HEK293 (cell line): ENCODE measurements around the gene ADO.
A peak's percentile ranks its signal among the peaks of the same experiment; 100 is the strongest.

Source experiments
- CTCF ChIA-PET: fragments of 350-600 bp; formaldehyde crosslinking; extraction: SDS; loops from one replicate; lab custom pipeline; 2021; ENCODE audit warnings: antibody characterized with exemption; lab: Yijun Ruan, JAX
- POLR2A ChIA-PET: fragments of 300-600 bp; formaldehyde crosslinking; extraction: SDS; loops from one replicate; lab custom pipeline; 2020; ENCODE audit warnings: antibody characterized with exemption, inconsistent platforms; lab: Yijun Ruan, JAX
- H3K27ac ChIP-seq: fragments of 200-500 bp; sonication (Bioruptor generic); 2 replicates; pipeline ENCODE4 v1.5.1; 2014; ENCODE audit warnings: low read depth, low read length, control low read depth, inconsistent platforms; ENCODE audit errors: extremely low read depth
- H3K36me3 ChIP-seq, 2 experiments: fragments of 200-500 bp in 1 of 2; sonication (Bioruptor generic) in 1 of 2; 1 replicate in 1 of 2; 2 replicates in 1 of 2; pipeline ENCODE4 v1.5.1; 2014 to 2017; ENCODE audit warnings: inconsistent platforms in 2 of 2, low read length in 2 of 2; ENCODE audit not compliant: control insufficient read depth in 2 of 2, insufficient read depth in 1 of 2
- H3K4me1 ChIP-seq: fragments of 200-500 bp; sonication (Bioruptor generic); 2 replicates; pipeline ENCODE4 v1.5.1; 2014; ENCODE audit warnings: mild to moderate bottlenecking, low read length, inconsistent platforms; ENCODE audit not compliant: control insufficient read depth, insufficient read depth
- H3K4me3 ChIP-seq: 2 replicates; pipeline ENCODE4 v1.5.1; 2011; ENCODE audit warnings: low read depth, mild to moderate bottlenecking, control low read depth, low read length, moderate library complexity
- H3K9me3 ChIP-seq: fragments of 200-500 bp; sonication (Bioruptor generic); 2 replicates; pipeline ENCODE4 v1.5.1; 2014; ENCODE audit warnings: low read depth, low read length, inconsistent platforms; ENCODE audit not compliant: control insufficient read depth, insufficient read depth
- BCL11A ChIP-seq: fragments of 450-650 bp; formaldehyde crosslinking; IDR thresholded peaks from 2 replicates; pipeline ENCODE4 v1.5.1; 2016; ENCODE audit warnings: low read depth, missing biosample characterization, missing genetic modification characterization
- FEZF1 ChIP-seq: fragments of 450-650 bp; formaldehyde crosslinking; IDR thresholded peaks from 2 replicates; pipeline ENCODE4 v1.5.1; 2016; ENCODE audit warnings: missing biosample characterization, missing genetic modification characterization
- WT1 ChIP-seq: fragments of 450-650 bp; formaldehyde crosslinking; IDR thresholded peaks from 2 replicates; pipeline ENCODE4 v1.5.1; 2016; ENCODE audit warnings: missing biosample characterization, missing genetic modification characterization
- ZBTB20 ChIP-seq: fragments of 450-650 bp; formaldehyde crosslinking; IDR thresholded peaks from 2 replicates; pipeline ENCODE4 v1.5.1; 2016; ENCODE audit warnings: missing biosample characterization, missing genetic modification characterization
- ZBTB48 ChIP-seq: fragments of 450-650 bp; formaldehyde crosslinking; IDR thresholded peaks from 2 replicates; pipeline ENCODE4 v1.5.1; 2016; ENCODE audit warnings: missing biosample characterization, missing genetic modification characterization
- ZBTB8A ChIP-seq: fragments of 450-650 bp; formaldehyde crosslinking; IDR thresholded peaks from 2 replicates; pipeline ENCODE4 v1.5.1; 2016; ENCODE audit warnings: missing biosample characterization, missing genetic modification characterization
- ZNF112 ChIP-seq: fragments of 450-650 bp; formaldehyde crosslinking; IDR thresholded peaks from 2 replicates; pipeline ENCODE4 v1.5.0; 2017; ENCODE audit warnings: missing biosample characterization, missing genetic modification characterization
- ZNF157 ChIP-seq: fragments of 450-650 bp; formaldehyde crosslinking; IDR thresholded peaks from 2 replicates; pipeline ENCODE4 v1.5.1; 2016; ENCODE audit warnings: missing biosample characterization, missing genetic modification characterization
- ZNF202 ChIP-seq: fragments of 450-650 bp; formaldehyde crosslinking; IDR thresholded peaks from 2 replicates; pipeline ENCODE4 v1.5.1; 2016; ENCODE audit warnings: missing biosample characterization, missing genetic modification characterization, borderline replicate concordance
- ZNF366 ChIP-seq: fragments of 450-650 bp; formaldehyde crosslinking; conservative IDR thresholded peaks from 2 replicates; pipeline ENCODE4 v1.5.1; 2016; ENCODE audit warnings: missing biosample characterization, missing genetic modification characterization
- ZNF394 ChIP-seq: fragments of 450-650 bp; formaldehyde crosslinking; IDR thresholded peaks from 2 replicates; pipeline ENCODE4 v1.5.1; 2016; ENCODE audit warnings: missing biosample characterization, missing genetic modification characterization, mild to moderate bottlenecking, moderate library complexity, borderline replicate concordance
- ZNF514 ChIP-seq: fragments of 450-650 bp; formaldehyde crosslinking; IDR thresholded peaks from 2 replicates; pipeline ENCODE4 v1.5.1; 2016; ENCODE audit warnings: missing biosample characterization, missing genetic modification characterization
- ZNF664 ChIP-seq: fragments of 450-650 bp; formaldehyde crosslinking; IDR thresholded peaks from 2 replicates; pipeline ENCODE4 v1.5.1; 2016; ENCODE audit warnings: missing biosample characterization, missing genetic modification characterization
- ZNF670 ChIP-seq: fragments of 450-650 bp; formaldehyde crosslinking; IDR thresholded peaks from 2 replicates; pipeline ENCODE4 v1.5.1; 2016; ENCODE audit warnings: missing biosample characterization, missing genetic modification characterization, low read depth
- ZNF677 ChIP-seq: fragments of 450-650 bp; IDR thresholded peaks from 2 replicates; pipeline ENCODE4 v1.5.0; 2018; ENCODE audit warnings: missing biosample characterization, mild to moderate bottlenecking, missing genetic modification characterization, moderate library complexity
- ZSCAN30 ChIP-seq: fragments of 450-650 bp; IDR thresholded peaks from 2 replicates; pipeline ENCODE4 v1.5.1; 2018; ENCODE audit warnings: missing biosample characterization, mild to moderate bottlenecking, missing genetic modification characterization, moderate library complexity
- TF ChIP-seq, protein P1 (sequence below): fragments of 450-650 bp; formaldehyde crosslinking; conservative IDR thresholded peaks from 2 replicates; pipeline ENCODE4 v1.5.1; 2016; ENCODE audit warnings: low read depth, missing biosample characterization, missing genetic modification characterization
- TF ChIP-seq, protein P2 (sequence below): fragments of 450-650 bp; formaldehyde crosslinking; IDR thresholded peaks from 2 replicates; pipeline ENCODE4 v1.5.1; 2016; ENCODE audit warnings: missing biosample characterization, missing genetic modification characterization
- TF ChIP-seq, protein P3 (sequence below): fragments of 450-650 bp; formaldehyde crosslinking; IDR thresholded peaks from 2 replicates; pipeline ENCODE4 v1.5.0; 2017; ENCODE audit warnings: missing biosample characterization, missing genetic modification characterization, borderline replicate concordance
- TF ChIP-seq, protein P4 (sequence below): fragments of 450-650 bp; formaldehyde crosslinking; IDR thresholded peaks from 2 replicates; pipeline ENCODE4 v1.5.1; 2017; ENCODE audit warnings: missing biosample characterization, mild to moderate bottlenecking, missing genetic modification characterization, moderate library complexity

The ADO gene

DNA sequence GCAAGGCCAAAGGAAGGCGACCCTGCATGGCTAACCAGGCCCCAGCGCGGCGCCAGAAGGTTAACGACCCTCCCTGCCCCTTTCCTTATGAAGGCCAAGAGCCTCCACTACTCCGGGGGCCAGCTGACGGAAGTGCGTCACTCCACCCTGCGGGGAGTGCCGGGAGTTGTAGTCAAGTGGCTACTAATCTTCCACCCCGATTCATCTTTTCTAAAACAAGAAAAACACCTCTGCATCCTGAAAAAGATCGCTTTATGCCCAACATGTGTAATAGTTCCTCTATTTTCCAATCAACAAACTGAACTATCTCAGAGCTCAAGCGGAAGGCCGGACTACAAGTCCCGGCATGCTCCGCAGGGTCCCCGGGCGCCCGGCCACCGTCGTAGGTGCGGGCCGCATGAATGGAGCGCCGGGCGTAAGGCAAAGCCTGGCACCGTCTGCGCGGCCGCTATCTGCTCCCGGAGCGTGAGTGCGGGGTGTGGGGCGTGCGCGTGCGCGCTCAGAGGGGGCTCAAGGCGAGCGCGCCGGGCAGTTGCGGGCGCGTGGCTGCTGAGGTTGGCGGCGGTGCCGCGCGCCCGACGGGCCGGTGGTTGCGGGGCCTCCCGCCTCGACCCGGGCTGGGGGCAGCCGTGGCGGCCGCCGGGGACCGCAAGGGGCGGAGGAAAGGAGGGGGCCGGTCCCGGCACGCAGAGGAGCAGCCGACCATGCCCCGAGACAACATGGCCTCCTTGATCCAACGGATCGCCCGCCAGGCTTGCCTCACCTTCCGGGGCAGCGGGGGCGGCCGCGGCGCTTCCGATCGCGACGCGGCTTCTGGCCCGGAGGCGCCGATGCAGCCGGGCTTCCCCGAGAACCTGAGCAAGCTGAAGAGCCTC is at the start of gene ADO (continued):
- TF ChIP-seq ZNF394 (tag by site-specific recombination) = peak; percentile 32; the same call in 1 of the 2 replicates
- peak; percentile 75 for TF ChIP-seq ZSCAN30
- no peak for TF ChIP-seq ZNF664 (tag by site-specific recombination)
- TF ChIP-seq, protein P1, sequence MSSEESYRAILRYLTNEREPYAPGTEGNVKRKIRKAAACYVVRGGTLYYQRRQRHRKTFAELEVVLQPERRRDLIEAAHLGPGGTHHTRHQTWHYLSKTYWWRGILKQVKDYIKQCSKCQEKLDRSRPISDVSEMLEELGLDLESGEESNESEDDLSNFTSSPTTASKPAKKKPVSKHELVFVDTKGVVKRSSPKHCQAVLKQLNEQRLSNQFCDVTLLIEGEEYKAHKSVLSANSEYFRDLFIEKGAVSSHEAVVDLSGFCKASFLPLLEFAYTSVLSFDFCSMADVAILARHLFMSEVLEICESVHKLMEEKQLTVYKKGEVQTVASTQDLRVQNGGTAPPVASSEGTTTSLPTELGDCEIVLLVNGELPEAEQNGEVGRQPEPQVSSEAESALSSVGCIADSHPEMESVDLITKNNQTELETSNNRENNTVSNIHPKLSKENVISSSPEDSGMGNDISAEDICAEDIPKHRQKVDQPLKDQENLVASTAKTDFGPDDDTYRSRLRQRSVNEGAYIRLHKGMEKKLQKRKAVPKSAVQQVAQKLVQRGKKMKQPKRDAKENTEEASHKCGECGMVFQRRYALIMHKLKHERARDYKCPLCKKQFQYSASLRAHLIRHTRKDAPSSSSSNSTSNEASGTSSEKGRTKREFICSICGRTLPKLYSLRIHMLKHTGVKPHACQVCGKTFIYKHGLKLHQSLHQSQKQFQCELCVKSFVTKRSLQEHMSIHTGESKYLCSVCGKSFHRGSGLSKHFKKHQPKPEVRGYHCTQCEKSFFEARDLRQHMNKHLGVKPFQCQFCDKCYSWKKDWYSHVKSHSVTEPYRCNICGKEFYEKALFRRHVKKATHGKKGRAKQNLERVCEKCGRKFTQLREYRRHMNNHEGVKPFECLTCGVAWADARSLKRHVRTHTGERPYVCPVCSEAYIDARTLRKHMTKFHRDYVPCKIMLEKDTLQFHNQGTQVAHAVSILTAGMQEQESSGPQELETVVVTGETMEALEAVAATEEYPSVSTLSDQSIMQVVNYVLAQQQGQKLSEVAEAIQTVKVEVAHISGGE (tag by site-specific recombination) = peak; percentile 98
- peak; percentile 37; the same call in 1 of the 2 replicates for TF ChIP-seq ZBTB48 (tag by site-specific recombination)

DNA sequence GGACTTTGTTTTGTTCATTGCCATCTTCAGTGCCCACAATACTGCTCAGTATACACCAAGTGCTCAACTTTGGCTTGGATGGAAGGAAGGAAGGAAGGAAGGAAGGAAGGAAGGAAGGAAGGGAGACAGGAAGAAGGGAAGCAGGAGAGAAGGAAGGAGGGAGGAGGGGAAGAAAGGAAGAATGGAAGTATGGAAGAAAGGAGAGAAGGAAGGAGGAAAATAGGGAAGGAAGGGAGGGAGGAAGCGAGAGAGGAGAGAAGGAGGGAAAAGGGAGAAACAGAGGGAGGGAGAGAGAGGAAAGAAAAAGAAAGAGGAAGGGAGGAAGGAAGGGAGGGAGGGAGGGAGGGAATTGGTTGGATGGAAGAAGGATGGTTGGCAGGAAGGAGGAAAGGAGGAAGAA is 49.6 kb upstream of the ADO start:
- CTCF ChIA-PET = no interaction called here
- no peak overlapping the region for H3K27ac ChIP-seq
- H3K36me3 ChIP-seq = no peaks in the 10 kb centered on the region
- no peaks in the 10 kb centered on the region for H3K4me1 ChIP-seq
- TF ChIP-seq ZNF677 (tag by site-specific recombination) (no peak), ZNF366 (tag by site-specific recombination) (peak; percentile 65)
- TF ChIP-seq, protein P2, sequence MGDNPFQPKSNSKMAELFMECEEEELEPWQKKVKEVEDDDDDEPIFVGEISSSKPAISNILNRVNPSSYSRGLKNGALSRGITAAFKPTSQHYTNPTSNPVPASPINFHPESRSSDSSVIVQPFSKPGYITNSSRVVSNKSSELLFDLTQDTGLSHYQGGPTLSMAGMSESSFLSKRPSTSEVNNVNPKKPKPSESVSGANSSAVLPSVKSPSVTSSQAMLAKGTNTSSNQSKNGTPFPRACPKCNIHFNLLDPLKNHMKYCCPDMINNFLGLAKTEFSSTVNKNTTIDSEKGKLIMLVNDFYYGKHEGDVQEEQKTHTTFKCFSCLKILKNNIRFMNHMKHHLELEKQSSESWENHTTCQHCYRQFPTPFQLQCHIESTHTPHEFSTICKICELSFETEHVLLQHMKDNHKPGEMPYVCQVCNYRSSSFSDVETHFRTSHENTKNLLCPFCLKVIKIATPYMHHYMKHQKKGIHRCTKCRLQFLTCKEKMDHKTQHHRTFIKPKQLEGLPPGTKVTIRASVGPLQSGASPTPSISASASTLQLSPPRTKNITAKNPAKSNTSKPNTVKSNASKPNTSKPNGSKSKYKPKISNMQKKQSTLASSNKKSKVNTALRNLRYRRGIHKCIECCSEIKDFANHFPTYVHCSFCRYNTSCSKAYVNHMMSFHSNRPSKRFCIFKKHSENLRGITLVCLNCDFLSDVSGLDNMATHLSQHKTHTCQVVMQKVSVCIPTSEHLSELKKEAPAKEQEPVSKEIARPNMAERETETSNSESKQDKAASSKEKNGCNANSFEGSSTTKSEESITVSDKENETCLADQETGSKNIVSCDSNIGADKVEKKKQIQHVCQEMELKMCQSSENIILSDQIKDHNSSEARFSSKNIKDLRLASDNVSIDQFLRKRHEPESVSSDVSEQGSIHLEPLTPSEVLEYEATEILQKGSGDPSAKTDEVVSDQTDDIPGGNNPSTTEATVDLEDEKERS = no peak
- H3K4me3 ChIP-seq = no peak overlapping the region
- H3K9me3 ChIP-seq = no peaks in the 10 kb centered on the region
- POLR2A ChIA-PET = no interaction called here

DNA sequence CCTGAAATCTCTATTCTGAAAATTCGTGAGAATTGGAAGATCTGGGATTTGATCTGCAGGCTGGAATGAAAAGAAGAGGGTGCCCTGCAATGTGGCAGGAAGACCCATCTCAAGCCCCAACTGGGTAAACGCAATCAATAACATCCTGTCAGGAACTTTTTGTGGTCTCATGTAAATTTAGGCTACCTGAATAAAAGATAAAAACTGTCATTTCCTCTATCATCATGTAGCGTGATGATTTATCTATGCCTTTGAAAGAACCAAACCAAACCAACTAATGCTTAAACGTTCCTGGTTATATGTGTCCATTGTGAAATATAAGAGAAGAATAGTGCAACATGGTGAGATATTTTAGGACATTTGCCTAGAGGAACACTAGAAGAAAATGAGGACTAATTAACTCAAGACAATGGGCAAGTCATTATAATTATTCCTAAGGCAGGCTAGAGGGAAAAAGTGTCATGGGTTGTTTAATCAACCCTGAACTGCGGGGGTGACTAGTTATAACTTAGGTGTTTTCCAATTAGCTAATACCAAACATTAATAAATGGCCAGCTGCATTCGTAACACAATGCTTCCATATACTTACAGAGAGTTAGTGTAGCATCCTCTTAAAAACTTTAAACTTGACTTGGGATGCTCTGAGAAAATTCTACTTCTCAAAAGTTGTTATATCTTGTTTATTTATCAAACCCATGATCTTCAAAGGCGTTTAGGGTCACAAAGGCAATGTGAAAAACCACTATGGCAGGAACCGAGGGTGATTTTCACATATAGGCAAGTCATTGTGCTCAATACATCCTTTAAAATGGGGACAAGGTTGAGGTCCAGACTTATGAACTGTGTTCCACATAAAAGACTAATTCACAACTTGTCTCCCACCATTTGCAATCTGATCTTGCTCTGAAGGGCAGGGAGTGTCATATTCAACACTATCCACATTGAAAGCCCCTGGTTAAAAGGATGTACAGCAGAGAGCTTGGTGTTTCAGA is 48.6 kb upstream of the ADO start:
- Histone ChIP-seq H3K4me3 (no peak overlapping the region), H3K27ac (no peak overlapping the region), H3K36me3 (no peaks in the 10 kb centered on the region), H3K4me1 (no peaks in the 10 kb centered on the region), H3K9me3 (no peaks in the 10 kb centered on the region)
- ChIA-PET POLR2A (no interaction called here), CTCF (no interaction called here)
- TF ChIP-seq ZNF157 (tag by site-specific recombination) (no peak), ZNF514 (tag by site-specific recombination) (no peak), WT1 (tag by site-specific recombination) (no peak), ZBTB20 (tag by site-specific recombination) (no peak), BCL11A (tag by site-specific recombination) (no peak), ZNF112 (tag by site-specific recombination) (no peak), ZNF670 (tag by site-specific recombination) (no peak), ZBTB8A (no peak), ZNF202 (no peak), FEZF1 (no peak)
- TF ChIP-seq, protein P3, sequence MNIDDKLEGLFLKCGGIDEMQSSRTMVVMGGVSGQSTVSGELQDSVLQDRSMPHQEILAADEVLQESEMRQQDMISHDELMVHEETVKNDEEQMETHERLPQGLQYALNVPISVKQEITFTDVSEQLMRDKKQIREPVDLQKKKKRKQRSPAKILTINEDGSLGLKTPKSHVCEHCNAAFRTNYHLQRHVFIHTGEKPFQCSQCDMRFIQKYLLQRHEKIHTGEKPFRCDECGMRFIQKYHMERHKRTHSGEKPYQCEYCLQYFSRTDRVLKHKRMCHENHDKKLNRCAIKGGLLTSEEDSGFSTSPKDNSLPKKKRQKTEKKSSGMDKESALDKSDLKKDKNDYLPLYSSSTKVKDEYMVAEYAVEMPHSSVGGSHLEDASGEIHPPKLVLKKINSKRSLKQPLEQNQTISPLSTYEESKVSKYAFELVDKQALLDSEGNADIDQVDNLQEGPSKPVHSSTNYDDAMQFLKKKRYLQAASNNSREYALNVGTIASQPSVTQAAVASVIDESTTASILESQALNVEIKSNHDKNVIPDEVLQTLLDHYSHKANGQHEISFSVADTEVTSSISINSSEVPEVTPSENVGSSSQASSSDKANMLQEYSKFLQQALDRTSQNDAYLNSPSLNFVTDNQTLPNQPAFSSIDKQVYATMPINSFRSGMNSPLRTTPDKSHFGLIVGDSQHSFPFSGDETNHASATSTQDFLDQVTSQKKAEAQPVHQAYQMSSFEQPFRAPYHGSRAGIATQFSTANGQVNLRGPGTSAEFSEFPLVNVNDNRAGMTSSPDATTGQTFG = no peak
- TF ChIP-seq, protein P4, sequence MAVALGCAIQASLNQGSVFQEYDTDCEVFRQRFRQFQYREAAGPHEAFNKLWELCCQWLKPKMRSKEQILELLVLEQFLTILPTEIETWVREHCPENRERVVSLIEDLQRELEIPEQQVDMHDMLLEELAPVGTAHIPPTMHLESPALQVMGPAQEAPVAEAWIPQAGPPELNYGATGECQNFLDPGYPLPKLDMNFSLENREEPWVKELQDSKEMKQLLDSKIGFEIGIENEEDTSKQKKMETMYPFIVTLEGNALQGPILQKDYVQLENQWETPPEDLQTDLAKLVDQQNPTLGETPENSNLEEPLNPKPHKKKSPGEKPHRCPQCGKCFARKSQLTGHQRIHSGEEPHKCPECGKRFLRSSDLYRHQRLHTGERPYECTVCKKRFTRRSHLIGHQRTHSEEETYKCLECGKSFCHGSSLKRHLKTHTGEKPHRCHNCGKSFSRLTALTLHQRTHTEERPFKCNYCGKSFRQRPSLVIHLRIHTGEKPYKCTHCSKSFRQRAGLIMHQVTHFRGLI (tag by site-specific recombination) = no peak
